Left lung (tissue), 10 donors: ENCODE results near the gene ASGR2. TPM values are rescaled to one million over a fixed set of nuclear protein-coding genes. Genes with fewer than 3 reads are reported as not detected.
A peak's percentile ranks its signal among the peaks of the same experiment; 100 is the strongest.
"Not testable (repeated sequence)": the region's sequence is repeated elsewhere in the genome, so short reads cannot be mapped to it uniquely, and the experiment has no call there.

Experiments used
- ATAC-seq: fragments of 200-7000 bp; cut with Tn5 transposase; one replicate; pipeline ENCODE4 v1.9.1; 2020; ENCODE audit warnings: moderate library complexity
- DNase-seq, 4 donors: peaks; one replicate each; pipeline ENCODE4 v3.0.0-alpha.2; 2013 to 2020
- H3K27ac ChIP-seq, 2 donors: fragments of 200-600 bp; sonication (generic) in 1 of 2; one replicate each; pipeline versions ENCODE4 v1.5.0 to v1.8.0; 2020 to 2021
- H3K27me3 ChIP-seq, 2 donors: fragments of 200-600 bp; sonication (generic) in 1 of 2; one replicate each; pipeline versions ENCODE4 v1.5.0 to v1.8.0; 2020 to 2021
- H3K36me3 ChIP-seq, 2 donors: fragments of 200-600 bp; sonication (generic) in 1 of 2; one replicate each; pipeline versions ENCODE4 v1.5.0 to v1.8.0; 2020 to 2021
- H3K4me1 ChIP-seq, 2 donors: fragments of 200-600 bp; one replicate each; pipeline ENCODE4 v1.8.0; 2021
- H3K4me3 ChIP-seq, 2 donors: fragments of 200-600 bp; sonication (generic) in 1 of 2; one replicate each; pipeline versions ENCODE4 v1.5.0 to v1.8.0; 2020 to 2021; ENCODE audit warnings: mild to moderate bottlenecking in 1 of 2
- H3K9me3 ChIP-seq, 2 donors: fragments of 200-600 bp; sonication (generic) in 1 of 2; one replicate each; pipeline versions ENCODE4 v1.5.0 to v1.8.0; 2020 to 2021
- intact Hi-C, 2 donors: fragments of 100-400 bp; cut with DNase I; formaldehyde crosslinking; loops; one replicate each; pipeline versions ENCODE4 v1.11.2 to v1.14.2; 2022
- polyA plus RNA-seq, 6 donors: library from polyadenylated mRNA; unstranded; fragments of 120-200 nt; gene quantifications; one replicate each; pipeline ENCODE4 v1.2.1, GENCODE V29; 2013; ENCODE audit not compliant: insufficient read length in 6 of 6
- total RNA-seq, 2 donors: library from RNA; stranded (reverse); fragmentation: NEBNext Ultra II Directional; extraction: Animal tissue kit (Norgen Biotek cat#: 25700); gene quantifications; one replicate each; pipeline ENCODE4 v1.2.1, GENCODE V29; 2021
- TF ChIP-seq, protein P1 (sequence below), 2 donors: fragments of 200-600 bp; sonication (generic) in 1 of 2; IDR thresholded peaks; one replicate each; pipeline versions ENCODE4 v1.5.0 to v1.8.0; 2021; ENCODE audit warnings: antibody characterized with exemption in 2 of 2
- donor health status: DM: no; HTN: yes; CAD: no.
- donor health status: DM: no; HTN: no; CAD: no.

ASGR2 gene
- total and polyA plus RNA-seq, 8 donors, result 0.34 to 2.7 (median 0.62) TPM

DNA sequence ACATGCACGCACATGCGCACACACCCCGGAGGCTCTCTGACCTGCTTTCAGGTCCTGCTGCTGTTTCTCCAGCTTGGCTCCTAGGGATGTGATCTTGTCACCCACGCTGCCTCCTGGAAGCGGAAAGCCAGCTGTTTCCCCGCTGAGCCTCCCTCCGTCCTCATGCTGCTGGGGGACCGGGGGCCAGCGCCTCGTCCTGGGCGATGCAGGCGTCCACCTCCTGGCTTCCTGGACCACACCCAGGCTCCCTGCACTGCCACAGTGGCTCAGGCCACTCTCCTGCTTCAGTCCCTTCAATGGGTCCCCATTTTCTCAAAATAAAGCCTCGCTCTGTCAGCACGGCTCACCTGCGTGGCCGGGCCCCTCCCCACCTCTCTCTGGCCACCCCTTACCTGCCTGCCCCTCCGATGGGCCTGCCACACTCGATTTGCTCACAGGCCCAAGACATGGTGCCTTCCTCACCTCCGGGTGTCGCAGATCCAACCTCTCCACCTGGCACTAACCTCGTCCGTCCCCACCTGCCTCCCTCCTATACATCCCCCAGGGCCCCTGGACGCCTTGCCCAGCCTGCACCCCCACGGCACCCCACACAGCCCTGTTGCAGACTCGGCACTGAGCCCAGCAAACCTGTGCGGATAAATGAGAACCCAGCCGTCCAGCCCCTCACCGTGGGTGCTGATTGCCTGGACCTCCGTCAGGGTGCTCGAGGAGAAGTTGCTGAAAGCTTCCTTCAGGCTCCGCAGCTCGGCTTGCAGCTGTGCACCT, 6.6 kb downstream of the ASGR2 start:
- Histone ChIP-seq H3K27ac (no peak overlapping the region), H3K36me3 (no peaks in the 10 kb centered on the region), H3K4me3 (no peak overlapping the region), H3K9me3 (no peaks in the 10 kb centered on the region), H3K27me3 (peaks cover 0 to 18% of the 10 kb centered on the region in 2 donors), H3K4me1 (peaks cover 0 to 3% of the 10 kb centered on the region in 2 donors)
- intact Hi-C loops, result no loop called here
- no peak for ATAC-seq
- DNase-seq, result no peak
- TF ChIP-seq, protein P1, sequence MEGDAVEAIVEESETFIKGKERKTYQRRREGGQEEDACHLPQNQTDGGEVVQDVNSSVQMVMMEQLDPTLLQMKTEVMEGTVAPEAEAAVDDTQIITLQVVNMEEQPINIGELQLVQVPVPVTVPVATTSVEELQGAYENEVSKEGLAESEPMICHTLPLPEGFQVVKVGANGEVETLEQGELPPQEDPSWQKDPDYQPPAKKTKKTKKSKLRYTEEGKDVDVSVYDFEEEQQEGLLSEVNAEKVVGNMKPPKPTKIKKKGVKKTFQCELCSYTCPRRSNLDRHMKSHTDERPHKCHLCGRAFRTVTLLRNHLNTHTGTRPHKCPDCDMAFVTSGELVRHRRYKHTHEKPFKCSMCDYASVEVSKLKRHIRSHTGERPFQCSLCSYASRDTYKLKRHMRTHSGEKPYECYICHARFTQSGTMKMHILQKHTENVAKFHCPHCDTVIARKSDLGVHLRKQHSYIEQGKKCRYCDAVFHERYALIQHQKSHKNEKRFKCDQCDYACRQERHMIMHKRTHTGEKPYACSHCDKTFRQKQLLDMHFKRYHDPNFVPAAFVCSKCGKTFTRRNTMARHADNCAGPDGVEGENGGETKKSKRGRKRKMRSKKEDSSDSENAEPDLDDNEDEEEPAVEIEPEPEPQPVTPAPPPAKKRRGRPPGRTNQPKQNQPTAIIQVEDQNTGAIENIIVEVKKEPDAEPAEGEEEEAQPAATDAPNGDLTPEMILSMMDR (IDR thresholded peaks at IDR 0.05), result no peak

DNA sequence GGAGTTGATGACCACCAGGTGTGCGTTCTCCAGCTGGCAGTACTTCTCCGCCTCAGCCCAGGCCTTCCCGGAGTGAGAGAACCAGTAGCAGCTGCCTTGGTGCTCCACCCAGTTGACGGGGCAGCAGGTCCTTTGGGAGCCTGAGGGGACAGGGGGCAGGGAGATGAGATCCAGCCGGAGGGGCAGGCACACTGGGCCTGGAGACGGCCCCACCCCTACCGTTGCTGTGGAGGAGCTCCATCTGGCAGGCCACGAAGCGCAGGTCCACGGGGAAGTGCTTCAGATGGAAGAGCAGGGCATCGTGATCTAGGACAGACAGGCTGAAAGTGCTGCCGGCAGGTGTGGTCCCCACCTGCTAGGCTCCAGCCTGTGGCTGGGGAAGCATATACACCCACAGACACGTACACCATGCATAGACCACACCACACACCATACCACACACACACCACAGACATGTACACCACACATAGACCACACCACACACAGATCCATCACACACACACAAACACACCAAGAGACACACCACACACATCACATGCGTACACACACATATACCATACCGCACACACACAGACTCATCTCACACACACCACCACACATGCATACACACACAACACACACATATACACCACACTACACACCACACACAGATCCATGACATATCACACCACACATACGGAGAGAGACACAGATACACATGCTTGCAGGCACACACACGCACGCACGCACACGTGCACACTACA, 7.4 kb downstream of the ASGR2 start:
- ATAC-seq, result no peak
- intact Hi-C loops, result no loop called here
- TF ChIP-seq, protein P1 (IDR thresholded peaks at IDR 0.05), result no peak
- Histone ChIP-seq H3K27ac (no peak overlapping the region), H3K4me3 (no peak overlapping the region), H3K36me3 (no peaks in the 10 kb centered on the region), H3K9me3 (no peaks in the 10 kb centered on the region), H3K27me3 (peaks cover 0 to 19% of the 10 kb centered on the region in 2 donors), H3K4me1 (peaks cover 0 to 2% of the 10 kb centered on the region in 2 donors)
- DNase-seq, result no peak

DNA sequence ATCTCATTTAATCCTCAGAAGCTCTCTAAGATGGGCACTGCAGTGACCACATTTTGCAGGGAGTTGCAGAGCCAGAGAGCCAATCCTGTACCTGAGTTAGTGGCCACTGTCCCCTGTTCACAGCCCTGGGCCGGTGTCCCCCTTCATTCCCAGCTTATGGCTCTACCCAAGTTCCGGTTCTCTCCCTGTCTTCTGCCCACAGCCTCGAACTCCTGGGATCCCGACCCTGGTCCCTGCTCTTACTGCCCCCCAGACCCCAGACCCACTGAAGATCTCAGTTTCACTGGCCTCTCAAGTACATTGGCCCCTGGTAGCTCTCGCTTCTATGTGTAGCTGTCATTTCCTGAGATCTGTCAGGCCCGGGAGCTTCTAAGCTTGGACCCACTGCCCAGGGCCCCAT, 12.2 kb downstream of the ASGR2 start:
- no peaks in the 10 kb centered on the region for H3K36me3 ChIP-seq
- no peaks in the 10 kb centered on the region for H3K9me3 ChIP-seq
- no peak for DNase-seq
- no peak for ATAC-seq
- intact Hi-C loops, result no loop called here
- H3K27me3 ChIP-seq, result peaks cover 0 to 22% of the 10 kb centered on the region in 2 donors
- H3K4me1 ChIP-seq, result peaks cover 0 to 6% of the 10 kb centered on the region in 2 donors
- no peak overlapping the region for H3K4me3 ChIP-seq
- no peak overlapping the region for H3K27ac ChIP-seq
- TF ChIP-seq, protein P1 (IDR thresholded peaks at IDR 0.05), result no peak

DNA sequence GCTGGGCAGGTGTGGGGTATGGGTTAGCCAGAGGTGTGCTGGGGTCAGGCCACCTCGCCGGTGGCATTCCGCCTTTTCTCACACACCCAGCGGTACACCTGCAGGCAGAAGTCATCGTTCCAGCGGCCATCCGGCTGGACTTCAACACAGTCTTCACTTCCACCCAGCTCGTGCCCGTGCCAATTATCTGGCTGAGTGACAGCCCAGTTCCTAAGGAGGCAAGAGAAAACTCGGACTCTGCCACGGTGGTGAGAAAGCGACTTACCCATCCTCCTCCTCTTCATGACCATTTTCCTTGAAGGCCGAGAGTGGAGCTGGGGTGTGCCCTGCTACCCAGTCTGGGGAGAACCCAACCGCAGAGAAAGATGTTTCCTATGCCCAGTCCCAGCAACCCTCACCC, 13.1 kb downstream of the ASGR2 start:
- H3K36me3 ChIP-seq, result no peaks in the 10 kb centered on the region
- no peaks in the 10 kb centered on the region for H3K9me3 ChIP-seq
- TF ChIP-seq, protein P1 (IDR thresholded peaks at IDR 0.05), result no peak
- peak in 1 of 4 donors; percentile 14 for DNase-seq
- peaks cover 0 to 6% of the 10 kb centered on the region in 2 donors for H3K4me1 ChIP-seq
- H3K4me3 ChIP-seq, result no peak overlapping the region
- ATAC-seq, result no peak
- intact Hi-C loops, result no loop called here
- H3K27ac ChIP-seq, result no peak overlapping the region
- peaks cover 0 to 22% of the 10 kb centered on the region in 2 donors for H3K27me3 ChIP-seq

DNA sequence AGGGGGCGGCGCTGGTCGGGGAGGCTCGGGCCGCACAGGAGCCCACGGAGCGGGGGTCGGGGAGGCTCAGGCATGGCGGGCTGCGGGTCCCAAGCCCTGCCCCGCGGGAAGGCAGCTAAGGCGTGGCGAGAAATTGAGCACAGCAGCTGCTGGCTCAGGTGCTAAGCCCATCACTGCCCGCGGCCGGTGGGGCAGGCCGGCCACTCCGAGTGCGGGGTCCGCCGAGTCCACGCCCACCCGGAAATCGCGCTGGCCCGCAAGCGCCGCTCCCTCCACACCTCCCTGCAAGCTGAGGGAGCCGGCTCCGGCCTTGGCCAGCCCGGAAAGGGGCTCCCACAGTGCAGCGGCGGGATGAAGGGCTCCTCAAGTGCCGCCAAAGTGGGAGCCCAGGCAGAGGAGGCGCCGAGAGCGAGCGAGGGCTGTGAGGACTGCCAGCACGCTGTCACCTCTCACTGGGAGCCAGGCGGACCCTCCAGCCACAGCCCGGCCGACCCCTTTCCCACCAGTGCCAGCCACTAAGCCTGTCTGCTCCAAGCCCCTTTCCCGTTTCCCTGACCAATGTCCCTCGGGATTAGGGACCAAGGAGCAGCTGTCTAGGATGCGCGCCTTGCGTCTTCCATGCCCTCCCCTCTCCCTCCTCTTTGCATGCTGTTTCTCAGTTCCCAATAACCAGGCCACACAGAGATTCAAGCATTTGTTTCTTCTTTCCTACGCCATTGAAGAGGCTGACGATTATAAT, 13.8 kb downstream of the ASGR2 start:
- peak in 1 of 4 donors; percentile 17 for DNase-seq
- peaks cover 0 to 22% of the 10 kb centered on the region in 2 donors for H3K27me3 ChIP-seq
- H3K27ac ChIP-seq, H3K9me3 ChIP-seq, intact Hi-C loops, H3K4me3 ChIP-seq, ATAC-seq, H3K36me3 ChIP-seq: not testable (repeated sequence)
- H3K4me1 ChIP-seq, result peaks cover 0 to 11% of the 10 kb centered on the region in 2 donors
